SK-N-SH (cell line): ENCODE data around the gene NODAL.

Source experiments
- CTCF ChIP-seq: fragments of 200-600 bp; sonication (generic); IDR thresholded peaks from 2 replicates; pipeline ENCODE4 v1.6.1; 2017; ENCODE audit warnings: antibody characterized with exemption, mild to moderate bottlenecking, moderate library complexity
- EP300 ChIP-seq, 2 experiments: IDR thresholded peaks; 2 replicates each; pipeline versions ENCODE4 v1.4.0 to v1.6.1; 2012; ENCODE audit warnings: borderline replicate concordance in 1 of 2, low read depth in 1 of 2, low read length in 1 of 2
- FOXM1 ChIP-seq: IDR thresholded peaks from 2 replicates; pipeline ENCODE4 v1.4.0; 2012; ENCODE audit warnings: low read depth, mild to moderate bottlenecking
- SMC3 ChIP-seq: IDR thresholded peaks from 2 replicates; pipeline ENCODE4 v1.6.1; 2012; ENCODE audit warnings: low read depth, low read length, improper control_type of control experiment
- TAF1 ChIP-seq: IDR thresholded peaks from 2 replicates; pipeline ENCODE4 v1.6.1; 2012; ENCODE audit warnings: low read depth, mild to moderate bottlenecking, low read length, moderate library complexity, borderline replicate concordance
- YY1 ChIP-seq: IDR thresholded peaks from 2 replicates; pipeline ENCODE4 v1.4.0; 2012; ENCODE audit warnings: low read depth, mild to moderate bottlenecking
- TF ChIP-seq, protein P1 (sequence below): IDR thresholded peaks from 2 replicates; pipeline ENCODE4 v1.4.0; 2012; ENCODE audit warnings: low read depth

DNA sequence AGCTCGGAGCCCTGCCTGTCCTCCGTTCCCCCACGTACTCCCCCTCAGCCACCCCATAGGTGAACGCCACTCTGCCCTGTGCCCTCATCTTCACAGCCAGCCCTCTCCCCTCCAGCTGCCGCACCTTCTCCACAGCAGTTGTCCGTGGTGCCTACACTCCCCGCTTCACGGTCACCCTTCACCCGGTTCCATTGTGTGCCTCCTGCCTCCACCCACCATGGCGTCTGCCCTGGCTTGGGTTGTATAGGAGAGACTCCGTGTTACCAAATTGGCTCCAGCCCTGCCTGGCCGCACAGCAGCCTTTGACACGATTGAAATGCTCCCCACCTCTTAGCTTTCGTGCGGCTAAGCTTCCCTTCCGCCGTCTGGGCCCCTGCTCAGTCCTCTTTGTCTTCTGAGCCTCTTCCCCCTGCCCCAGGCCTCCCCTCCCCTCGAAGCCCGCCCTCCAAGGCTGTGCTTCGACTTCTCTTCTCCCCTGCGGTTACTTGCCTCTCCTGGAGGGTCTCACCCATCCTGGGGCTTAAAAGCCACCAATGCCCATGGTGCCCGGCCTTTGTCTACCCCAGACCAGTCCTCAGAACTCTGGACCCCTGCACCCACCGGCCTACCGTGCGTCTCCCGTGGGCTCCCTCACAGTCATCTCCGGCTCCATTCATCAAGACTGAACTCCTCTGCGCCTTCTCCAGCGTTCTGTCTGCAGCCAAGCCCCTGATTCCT lies 18.5 kb upstream of the NODAL start:
- TF ChIP-seq SMC3 = no peak
- TF ChIP-seq EP300 (IDR thresholded peaks at IDR 0.05; ENCODE audit: borderline replicate concordance in 1 of 2, low read depth in 1 of 2, low read length in 1 of 2) = no peak
- no peak for TF ChIP-seq YY1
- no peak for TF ChIP-seq CTCF
- TF ChIP-seq TAF1 = no peak
- TF ChIP-seq, protein P1, sequence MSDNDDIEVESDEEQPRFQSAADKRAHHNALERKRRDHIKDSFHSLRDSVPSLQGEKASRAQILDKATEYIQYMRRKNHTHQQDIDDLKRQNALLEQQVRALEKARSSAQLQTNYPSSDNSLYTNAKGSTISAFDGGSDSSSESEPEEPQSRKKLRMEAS = no peak
- TF ChIP-seq FOXM1 = no peak
